Breast epithelium (tissue), 3 donors: ENCODE data around the gene PIEZO1.

Experiments
- POLR2A ChIP-seq: fragments of 450-650 bp; IDR thresholded peaks from one replicate; pipeline ENCODE4 v1.6.1; 2016; ENCODE audit warnings: antibody characterized with exemption, mild to moderate bottlenecking, moderate library complexity
- POLR2AphosphoS5 ChIP-seq, 3 donors: sonication (generic); formaldehyde crosslinking; IDR thresholded peaks; one replicate each; pipeline ENCODE4 v1.6.1; 2017; ENCODE audit warnings: antibody characterized with exemption in 3 of 3
- TF ChIP-seq, protein P1 (sequence below), 3 donors: fragments of 450-650 bp; IDR thresholded peaks; one replicate each; pipeline ENCODE4 v1.5.1; 2016 to 2017; ENCODE audit warnings: antibody characterized with exemption in 3 of 3, mild to moderate bottlenecking in 3 of 3, moderate library complexity in 3 of 3

DNA sequence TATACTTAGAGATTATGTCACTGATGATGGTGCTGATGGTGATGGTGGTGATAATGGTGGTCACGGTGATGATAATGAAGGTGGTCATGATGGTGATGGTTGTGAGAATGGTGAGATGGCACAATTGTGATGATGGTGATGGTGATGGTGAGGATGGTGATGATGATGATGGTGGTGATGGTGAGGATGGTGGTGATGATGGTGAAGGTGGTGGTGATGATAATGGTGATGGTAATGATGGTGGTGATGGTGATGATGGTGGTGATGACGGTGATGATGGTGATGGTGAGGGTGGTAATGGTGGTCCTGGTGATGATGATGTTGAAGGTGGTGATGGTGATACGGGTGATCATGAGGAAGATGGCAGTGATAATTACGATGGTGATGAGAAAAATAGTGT lies 13.1 kb upstream of the PIEZO1 start:
- TF ChIP-seq, protein P1, sequence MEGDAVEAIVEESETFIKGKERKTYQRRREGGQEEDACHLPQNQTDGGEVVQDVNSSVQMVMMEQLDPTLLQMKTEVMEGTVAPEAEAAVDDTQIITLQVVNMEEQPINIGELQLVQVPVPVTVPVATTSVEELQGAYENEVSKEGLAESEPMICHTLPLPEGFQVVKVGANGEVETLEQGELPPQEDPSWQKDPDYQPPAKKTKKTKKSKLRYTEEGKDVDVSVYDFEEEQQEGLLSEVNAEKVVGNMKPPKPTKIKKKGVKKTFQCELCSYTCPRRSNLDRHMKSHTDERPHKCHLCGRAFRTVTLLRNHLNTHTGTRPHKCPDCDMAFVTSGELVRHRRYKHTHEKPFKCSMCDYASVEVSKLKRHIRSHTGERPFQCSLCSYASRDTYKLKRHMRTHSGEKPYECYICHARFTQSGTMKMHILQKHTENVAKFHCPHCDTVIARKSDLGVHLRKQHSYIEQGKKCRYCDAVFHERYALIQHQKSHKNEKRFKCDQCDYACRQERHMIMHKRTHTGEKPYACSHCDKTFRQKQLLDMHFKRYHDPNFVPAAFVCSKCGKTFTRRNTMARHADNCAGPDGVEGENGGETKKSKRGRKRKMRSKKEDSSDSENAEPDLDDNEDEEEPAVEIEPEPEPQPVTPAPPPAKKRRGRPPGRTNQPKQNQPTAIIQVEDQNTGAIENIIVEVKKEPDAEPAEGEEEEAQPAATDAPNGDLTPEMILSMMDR (IDR thresholded peaks at IDR 0.05) = no peak
- no peak for TF ChIP-seq POLR2A
- no peak for TF ChIP-seq POLR2AphosphoS5 (IDR thresholded peaks at IDR 0.05)
